ENCODE measurements around the gene LDLRAD4. TPM values are rescaled to one million over a fixed set of nuclear protein-coding genes. Genes with fewer than 3 reads are reported as not detected.

LDLRAD4 gene
- total and polyA plus RNA-seq, 2 experiments from 2014 or later = 0.73 to 1.9 TPM

GRCh38 chr18:13412901-13413300 lies 194.3 kb downstream of the LDLRAD4 start:
- H3K27me3 Mint-ChIP-seq (ENCODE audit: insufficient read depth, low read depth, poor library complexity) = peaks cover 6% of the 10 kb centered on the region
- H3K4me3 Mint-ChIP-seq = no peak overlapping the region
- Histone ChIP-seq H3K4me2 (no peak overlapping the region), H3K36me3 (ENCODE audit: insufficient read depth) (no peaks in the 10 kb centered on the region), H4K20me1 (replicated peaks; ENCODE audit: insufficient read depth) (no peaks in the 10 kb centered on the region; the same call in 1 of the 2 replicates), H3K9me2 (ENCODE audit: insufficient read depth) (peaks cover 5% of the 10 kb centered on the region; the same call in 1 of the 2 replicates), H2AFZ (no peak overlapping the region), H3K79me2 (replicated peaks; ENCODE audit: insufficient read depth) (no peaks in the 10 kb centered on the region), H3K27ac (ENCODE audit: low read depth) (no peak overlapping the region), H3K4me1 (ENCODE audit: insufficient read depth) (0 out of 2 replicates have a peak, but pooled peaks cover 4% of the 10 kb centered on the region), H3K27me3 (ENCODE audit: insufficient read depth) (no peaks in the 10 kb centered on the region), H3F3A (replicated peaks; ENCODE audit: low read depth) (no peaks in the 10 kb centered on the region), H3K4me3 (no peak overlapping the region)
- H3K27ac Mint-ChIP-seq = no peak overlapping the region
- DNase-seq (ENCODE audit: low spot score) = no peak
- peaks cover 7% of the 10 kb centered on the region; the same call in 2 of the 3 replicates for H3K9me3 Mint-ChIP-seq
- ATAC-seq = no peak
- H3K36me3 Mint-ChIP-seq (ENCODE audit: low read depth) = no peaks in the 10 kb centered on the region
- H3K4me1 Mint-ChIP-seq = peaks cover 12% of the 10 kb centered on the region; the same call in 2 of the 3 replicates
- TF ChIP-seq CTCF (conservative IDR thresholded peaks at IDR 0.05; ENCODE audit: low read depth in 2 of 2) (no peak), JUNB (IDR thresholded peaks at IDR 0.05; ENCODE audit: unreplicated experiment) (no peak), REST (IDR thresholded peaks at IDR 0.05; ENCODE audit: unreplicated experiment) (no peak), CREB1 (CRISPR knock-in tag; IDR thresholded peaks at IDR 0.05; ENCODE audit: low read depth) (no peak), ZNF331 (CRISPR knock-in tag; IDR thresholded peaks at IDR 0.05; ENCODE audit: low read depth) (no peak)

- no peaks in the 10 kb centered on the region for H3K79me2 ChIP-seq (replicated peaks; ENCODE audit: insufficient read depth)
- no peak overlapping the region for H3K4me2 ChIP-seq
- H2AFZ ChIP-seq = no peak overlapping the region
- Mint-ChIP-seq H3K4me1 (peaks cover 12% of the 10 kb centered on the region; the same call in 2 of the 3 replicates), H3K27ac (no peak overlapping the region), H3K4me3 (no peak overlapping the region), H3K27me3 (ENCODE audit: insufficient read depth, low read depth, poor library complexity) (peaks cover 6% of the 10 kb centered on the region), H3K36me3 (ENCODE audit: low read depth) (no peaks in the 10 kb centered on the region), H3K9me3 (peaks cover 7% of the 10 kb centered on the region; the same call in 2 of the 3 replicates)
- no peaks in the 10 kb centered on the region for H3K36me3 ChIP-seq (ENCODE audit: insufficient read depth)
- peaks cover 5% of the 10 kb centered on the region; the same call in 1 of the 2 replicates for H3K9me2 ChIP-seq (ENCODE audit: insufficient read depth)
- DNase-seq (ENCODE audit: low spot score) (no peak), ATAC-seq (no peak)
- no peaks in the 10 kb centered on the region for H3K27me3 ChIP-seq (ENCODE audit: insufficient read depth)
- H3F3A ChIP-seq (replicated peaks; ENCODE audit: low read depth) = no peaks in the 10 kb centered on the region
- H3K4me3 ChIP-seq = no peak overlapping the region
- TF ChIP-seq CTCF (conservative IDR thresholded peaks at IDR 0.05; ENCODE audit: low read depth in 2 of 2) = no peak
- no peak for TF ChIP-seq EZH2 (IDR thresholded peaks at IDR 0.05; ENCODE audit: low read depth, unreplicated experiment)
- TF ChIP-seq JUNB (IDR thresholded peaks at IDR 0.05; ENCODE audit: unreplicated experiment) = no peak
- TF ChIP-seq REST (IDR thresholded peaks at IDR 0.05; ENCODE audit: unreplicated experiment) = no peak
- TF ChIP-seq ETS1 (IDR thresholded peaks at IDR 0.05) = no peak
- no peak for TF ChIP-seq ZNF331 (CRISPR knock-in tag; IDR thresholded peaks at IDR 0.05; ENCODE audit: low read depth)
- TF ChIP-seq NANOG (IDR thresholded peaks at IDR 0.05; ENCODE audit: borderline replicate concordance) = no peak
- H3K4me1 ChIP-seq (ENCODE audit: insufficient read depth) = 0 out of 2 replicates have a peak, but pooled peaks cover 4% of the 10 kb centered on the region
- no peaks in the 10 kb centered on the region; the same call in 1 of the 2 replicates for H4K20me1 ChIP-seq (replicated peaks; ENCODE audit: insufficient read depth)
- no peak overlapping the region for H3K27ac ChIP-seq (ENCODE audit: low read depth)
Measured at GRCh38 chr18:13414102-13414501, 195.5 kb downstream of the LDLRAD4 start.

All from GM23338 (cell line).